HG03442 (cell line): ENCODE measurements around the gene ODAD4.
"Not testable (repeated sequence)": the region's sequence is repeated elsewhere in the genome, so short reads cannot be mapped to it uniquely, and the experiment has no call there.

Experiments used
- ATAC-seq: cut with Tn5 transposase; IDR thresholded peaks from one replicate; pipeline ENCODE4 v1.9.1; 2021; ENCODE audit warnings: mild to moderate bottlenecking, moderate library complexity; ENCODE audit not compliant: unreplicated experiment

Gene ODAD4

GRCh38 chr17:41989702-41990419 is 59.4 kb downstream of the ODAD4 start:
- ATAC-seq = no peak

- no peak for ATAC-seq
Observed at GRCh38 chr17:41992576-41992975, 62.2 kb downstream of the ODAD4 start.

- no peak for ATAC-seq
Observed at GRCh38 chr17:41996855-41997164, 66.4 kb downstream of the ODAD4 start.

- no peak for ATAC-seq
Observed at GRCh38 chr17:41998497-41998896, 68.1 kb downstream of the ODAD4 start.

GRCh38 chr17:42000413-42001133 is 70.2 kb downstream of the ODAD4 start:
- ATAC-seq = no peak

GRCh38 chr17:42001729-42002128 is 71.3 kb downstream of the ODAD4 start:
- no peak for ATAC-seq

GRCh38 chr17:42002175-42002791 is 71.9 kb downstream of the ODAD4 start:
- no peak for ATAC-seq

GRCh38 chr17:42002792-42003301 is 72.4 kb downstream of the ODAD4 start:
- ATAC-seq = no peak

- ATAC-seq = no peak
Observed at GRCh38 chr17:42005166-42005565, 74.7 kb downstream of the ODAD4 start.

- ATAC-seq = no peak
Observed at GRCh38 chr17:42009170-42009569, 78.8 kb downstream of the ODAD4 start.

- not testable (repeated sequence) for ATAC-seq
Observed at GRCh38 chr17:42010266-42010680, 79.9 kb downstream of the ODAD4 start.

- no peak for ATAC-seq
Observed at GRCh38 chr17:42010898-42011516, 80.6 kb downstream of the ODAD4 start.

GRCh38 chr17:42012363-42012762 is 81.9 kb downstream of the ODAD4 start:
- ATAC-seq = not testable (repeated sequence)

GRCh38 chr17:42013740-42014139 is 83.3 kb downstream of the ODAD4 start:
- not testable (repeated sequence) for ATAC-seq
